ENCODE results near the gene SMPD4. TPM values are rescaled to one million over a fixed set of nuclear protein-coding genes. Genes with fewer than 3 reads are reported as not detected.
"Not testable (repeated sequence)": the region's sequence is repeated elsewhere in the genome, so short reads cannot be mapped to it uniquely, and the experiment has no call there.

SMPD4 gene
- total RNA-seq, 1 donor from 2014 or later, result 9.5 TPM

DNA sequence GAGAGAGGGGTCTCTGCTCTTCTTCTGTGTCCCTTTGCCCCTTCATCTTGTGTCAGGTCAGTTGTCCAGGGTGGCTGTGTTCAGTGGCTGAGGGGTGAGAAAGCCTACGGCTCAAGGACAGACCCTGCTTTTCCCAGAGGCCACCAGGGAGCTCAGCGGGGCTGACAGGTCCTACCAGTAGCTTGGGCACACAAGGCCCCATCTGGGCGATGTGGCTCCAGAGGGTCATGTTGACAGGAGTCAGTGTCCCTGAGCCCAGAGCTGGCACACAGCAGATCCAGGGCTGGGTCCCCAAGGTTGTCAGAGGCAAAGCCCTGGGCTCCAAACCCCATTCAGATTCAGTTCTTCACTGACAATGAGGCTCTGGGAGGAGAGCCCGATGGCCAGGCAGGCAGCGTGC lies 44.3 kb downstream of the SMPD4 start:
- FAIRE-seq; H3K27me3 ChIP-seq (ENCODE audit: control insufficient read depth, insufficient read depth, low read length); H3K36me3 ChIP-seq (ENCODE audit: control insufficient read depth, insufficient read depth, low read length); DNase-seq (ENCODE audit: low read depth); H3K4me3 ChIP-seq (ENCODE audit: low read depth, low read length): not testable (repeated sequence)

DNA sequence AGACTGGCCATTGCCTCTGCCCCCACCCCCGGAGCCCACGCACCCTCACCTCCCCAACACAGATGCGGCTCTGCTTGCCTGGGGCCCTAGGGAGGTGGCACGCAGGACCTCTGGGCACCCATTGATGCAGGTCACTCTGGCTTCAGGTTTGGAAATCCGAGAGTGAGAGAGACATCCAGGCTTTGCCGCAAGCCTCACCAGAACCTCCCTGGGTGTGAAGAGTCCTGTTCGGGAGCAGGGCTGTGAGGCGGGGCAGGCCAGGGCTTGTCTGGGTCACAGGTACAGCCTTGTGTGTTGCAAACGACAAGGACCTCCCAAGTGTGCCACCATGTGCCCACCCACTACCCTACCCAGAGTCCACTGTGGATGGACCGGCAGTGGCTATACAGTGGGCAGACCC lies 44.9 kb downstream of the SMPD4 start:
- H3K27me3 ChIP-seq (ENCODE audit: control insufficient read depth, insufficient read depth, low read length); FAIRE-seq: not testable (repeated sequence)

DNA sequence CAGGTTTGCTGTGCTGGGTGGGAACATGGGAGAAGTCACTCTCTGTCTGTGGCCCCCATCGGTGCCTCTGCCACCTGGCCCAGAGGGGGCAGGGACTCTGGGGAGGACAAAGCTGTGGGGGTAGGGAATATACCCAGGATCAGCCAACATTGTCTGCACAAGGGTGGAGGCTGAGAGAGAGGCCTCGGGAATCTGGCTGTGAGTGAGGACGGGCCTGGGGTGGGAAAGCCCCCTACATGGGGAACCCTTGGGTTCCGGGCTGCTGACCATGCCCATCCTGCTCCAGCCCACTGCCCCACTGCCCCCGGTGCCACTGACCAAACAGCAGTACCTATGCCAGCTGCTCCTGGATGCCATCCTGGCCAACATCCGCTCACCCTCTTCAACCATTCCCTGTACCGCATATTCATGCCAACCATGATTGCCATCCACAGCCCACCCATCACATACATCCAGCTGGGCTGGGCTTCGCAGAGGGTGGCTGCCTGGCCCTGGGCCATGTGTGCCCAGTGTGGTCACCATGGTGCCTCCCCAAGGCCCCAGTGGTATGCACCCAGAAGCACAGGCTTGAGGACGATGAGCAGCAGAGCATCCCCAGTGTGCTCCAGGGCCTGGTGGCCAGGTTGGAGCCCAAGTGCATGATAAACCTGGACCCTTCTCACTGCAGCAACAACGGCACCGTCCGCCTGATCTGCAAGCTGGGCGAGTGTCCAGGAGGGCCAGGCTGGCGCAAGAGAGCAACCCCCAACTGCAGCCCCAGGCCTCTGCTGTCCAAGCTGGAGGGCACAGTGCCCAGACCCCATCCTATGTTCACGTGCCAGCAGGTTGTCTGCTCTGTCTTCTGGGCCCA lies 45.5 kb downstream of the SMPD4 start:
- H3K27me3 ChIP-seq (ENCODE audit: control insufficient read depth, insufficient read depth, low read length), result no peaks in the 10 kb centered on the region
- H3K4me3 ChIP-seq (ENCODE audit: low read depth, low read length), result no peak overlapping the region
- no peaks in the 10 kb centered on the region for H3K36me3 ChIP-seq (ENCODE audit: control insufficient read depth, insufficient read depth, low read length)
- TF ChIP-seq, protein P1, sequence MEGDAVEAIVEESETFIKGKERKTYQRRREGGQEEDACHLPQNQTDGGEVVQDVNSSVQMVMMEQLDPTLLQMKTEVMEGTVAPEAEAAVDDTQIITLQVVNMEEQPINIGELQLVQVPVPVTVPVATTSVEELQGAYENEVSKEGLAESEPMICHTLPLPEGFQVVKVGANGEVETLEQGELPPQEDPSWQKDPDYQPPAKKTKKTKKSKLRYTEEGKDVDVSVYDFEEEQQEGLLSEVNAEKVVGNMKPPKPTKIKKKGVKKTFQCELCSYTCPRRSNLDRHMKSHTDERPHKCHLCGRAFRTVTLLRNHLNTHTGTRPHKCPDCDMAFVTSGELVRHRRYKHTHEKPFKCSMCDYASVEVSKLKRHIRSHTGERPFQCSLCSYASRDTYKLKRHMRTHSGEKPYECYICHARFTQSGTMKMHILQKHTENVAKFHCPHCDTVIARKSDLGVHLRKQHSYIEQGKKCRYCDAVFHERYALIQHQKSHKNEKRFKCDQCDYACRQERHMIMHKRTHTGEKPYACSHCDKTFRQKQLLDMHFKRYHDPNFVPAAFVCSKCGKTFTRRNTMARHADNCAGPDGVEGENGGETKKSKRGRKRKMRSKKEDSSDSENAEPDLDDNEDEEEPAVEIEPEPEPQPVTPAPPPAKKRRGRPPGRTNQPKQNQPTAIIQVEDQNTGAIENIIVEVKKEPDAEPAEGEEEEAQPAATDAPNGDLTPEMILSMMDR (IDR thresholded peaks at IDR 0.05; ENCODE audit: insufficient read depth, low read length, severe bottlenecking), result no peak
- FAIRE-seq, result no peak
- DNase-seq (ENCODE audit: low read depth), result no peak

More for the DNA sequence above, 44.9 kb downstream of the SMPD4 start:
- H3K36me3 ChIP-seq (ENCODE audit: control insufficient read depth, insufficient read depth, low read length); DNase-seq (ENCODE audit: low read depth); H3K4me3 ChIP-seq (ENCODE audit: low read depth, low read length): not testable (repeated sequence)

DNA sequence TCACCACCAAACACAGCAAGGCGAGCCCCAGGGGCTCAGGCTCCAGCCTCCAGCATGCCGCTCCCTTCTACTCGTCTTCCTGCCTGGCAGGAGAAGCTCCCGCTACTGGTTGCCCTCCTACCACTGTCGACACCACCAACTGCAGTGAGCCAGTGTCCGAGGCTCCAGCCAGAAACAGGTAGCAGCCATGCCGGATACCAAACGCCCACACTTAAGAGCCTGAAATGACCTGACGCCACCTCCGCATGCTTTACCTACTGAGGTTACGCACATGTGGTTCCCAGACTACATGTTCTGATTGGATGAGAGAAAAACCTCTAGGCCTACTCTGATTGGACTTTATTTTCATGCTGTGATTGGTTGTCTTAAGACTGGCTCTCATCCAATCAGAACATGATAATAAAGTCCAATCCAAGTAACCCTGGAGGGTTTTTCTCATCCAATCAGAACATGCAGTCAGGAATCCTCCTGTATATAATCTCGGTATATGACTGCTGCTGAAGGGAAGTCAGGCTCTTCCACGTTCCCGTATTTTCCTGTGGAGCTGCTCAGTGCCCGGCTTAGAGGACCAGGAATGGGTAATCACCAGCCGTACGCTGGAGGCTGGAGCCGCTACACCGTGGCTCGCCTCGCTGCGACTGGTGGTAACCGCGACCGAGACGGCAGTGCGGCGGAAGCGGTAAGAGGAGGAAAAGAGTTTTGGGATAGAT lies 52.1 kb downstream of the SMPD4 start, which contains the start of gene POTEF:
POTEF (minus strand) TSS at position 103 of the 710 bp plus-strand sequence. CDS start 8,707 bp downstream, outside the sequence.
- not testable (repeated sequence) for H3K36me3 ChIP-seq (ENCODE audit: control insufficient read depth, insufficient read depth, low read length); H3K27me3 ChIP-seq (ENCODE audit: control insufficient read depth, insufficient read depth, low read length); H3K4me3 ChIP-seq (ENCODE audit: low read depth, low read length); DNase-seq (ENCODE audit: low read depth); FAIRE-seq

GRCh38 chr2:130128464-130128863 lies 52.9 kb downstream of the SMPD4 start:
- H3K27me3 ChIP-seq (ENCODE audit: control insufficient read depth, insufficient read depth, low read length); FAIRE-seq; H3K36me3 ChIP-seq (ENCODE audit: control insufficient read depth, insufficient read depth, low read length); H3K4me3 ChIP-seq (ENCODE audit: low read depth, low read length); DNase-seq (ENCODE audit: low read depth): not testable (repeated sequence)

- DNase-seq (ENCODE audit: low read depth); FAIRE-seq: not testable (repeated sequence)
Measured at GRCh38 chr2:130127726-130128125, 53.7 kb downstream of the SMPD4 start.

DNA sequence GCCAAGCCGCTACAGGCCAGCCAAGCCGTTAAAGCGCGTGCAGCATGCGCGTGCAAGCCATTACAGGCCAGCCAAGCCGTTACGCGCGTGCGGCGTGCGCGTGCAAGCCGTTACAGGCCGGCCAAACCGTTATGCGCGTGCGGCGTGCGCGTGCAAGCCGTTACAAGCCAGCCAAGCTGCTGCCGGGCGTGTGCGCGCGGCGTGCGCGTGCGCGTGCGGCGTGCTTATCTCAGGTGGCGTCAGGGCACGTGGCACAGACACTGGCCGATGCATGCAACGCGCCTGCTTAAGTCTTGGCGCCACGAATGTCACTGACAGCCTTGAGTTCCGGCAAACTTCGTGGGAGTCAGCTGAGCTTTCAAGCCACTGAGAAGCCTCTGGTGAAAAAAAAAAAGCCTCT lies 60.5 kb downstream of the SMPD4 start:
- not testable (repeated sequence) for H3K27me3 ChIP-seq (ENCODE audit: control insufficient read depth, insufficient read depth, low read length); H3K36me3 ChIP-seq (ENCODE audit: control insufficient read depth, insufficient read depth, low read length); H3K4me3 ChIP-seq (ENCODE audit: low read depth, low read length); DNase-seq (ENCODE audit: low read depth); FAIRE-seq

More at GRCh38 chr2:130127726-130128125, 53.7 kb downstream of the SMPD4 start:
- H3K4me3 ChIP-seq (ENCODE audit: low read depth, low read length); H3K36me3 ChIP-seq (ENCODE audit: control insufficient read depth, insufficient read depth, low read length); H3K27me3 ChIP-seq (ENCODE audit: control insufficient read depth, insufficient read depth, low read length): not testable (repeated sequence)

- not testable (repeated sequence) for DNase-seq (ENCODE audit: low read depth); H3K27me3 ChIP-seq (ENCODE audit: control insufficient read depth, insufficient read depth, low read length); H3K4me3 ChIP-seq (ENCODE audit: low read depth, low read length); FAIRE-seq; H3K36me3 ChIP-seq (ENCODE audit: control insufficient read depth, insufficient read depth, low read length)
Measured at GRCh38 chr2:130102597-130103363, 78.6 kb downstream of the SMPD4 start.

Other genes with a start within 250 kb of the SMPD4 start
- under 0.01 TPM in 1 of 2 replicates, not detected in the other for gene RAB6C, start 201.9 kb downstream of the SMPD4 start, total RNA-seq
- gene POTEF, start 52.4 kb downstream of the SMPD4 start, total RNA-seq, result not detected in 2 replicates
- 0.38 and 0.79 TPM in 2 replicates for gene CCDC74B, start 36.5 kb downstream of the SMPD4 start, total RNA-seq
- 146 and 217 TPM in 2 replicates for gene MZT2B, start 660 bp upstream of the SMPD4 start, total RNA-seq
- gene TUBA3E, start 16.8 kb upstream of the SMPD4 start, total RNA-seq, result not detected in 2 replicates
- 145 and 173 TPM in 2 replicates for gene IMP4, start 161.3 kb upstream of the SMPD4 start, total RNA-seq
- 12.7 and 14.5 TPM in 2 replicates for gene PTPN18, start 174.5 kb upstream of the SMPD4 start, total RNA-seq

Data from bronchial epithelial cell (primary cell).